Stimulated activated effector memory CD8-positive, alpha-beta T cell treated with anti-CD3 and anti-CD28 coated beads, Interleukin-12 subunit alpha, Interleukin-12 subunit beta, amount 100 ng/mL, for 72 hours (primary cell): ENCODE results near the gene LRRC9.
A peak's percentile ranks its signal among the peaks of the same experiment; 100 is the strongest.
"Not testable (repeated sequence)": the region's sequence is repeated elsewhere in the genome, so short reads cannot be mapped to it uniquely, and the experiment has no call there.

Experiments used
- ATAC-seq: fragments of 150-1000 bp; cut with Tn5 transposase; 2 replicates; pipeline ENCODE4 v1.10.0; 2021
- DNase-seq, 2 donors: peaks; one replicate each; pipeline ENCODE4 v3.0.0; 2021 to 2022; ENCODE audit warnings: low spot score in 2 of 2
- H3K27ac Mint-ChIP-seq: one replicate; pipeline ENCODE4 v1.8.0; 2022; ENCODE audit warnings: mild to moderate bottlenecking, mixed read lengths
- H3K36me3 Mint-ChIP-seq: one replicate; pipeline ENCODE4 v1.8.0; 2022; ENCODE audit warnings: mild to moderate bottlenecking, mixed read lengths
- H3K4me1 Mint-ChIP-seq: one replicate; pipeline ENCODE4 v1.8.0; 2022; ENCODE audit warnings: mixed read lengths
- H3K4me3 Mint-ChIP-seq: one replicate; pipeline ENCODE4 v1.8.0; 2022; ENCODE audit warnings: mild to moderate bottlenecking, mixed read lengths
- H3K9me3 Mint-ChIP-seq: one replicate; pipeline ENCODE4 v1.8.0; 2022; ENCODE audit warnings: mixed read lengths

Gene LRRC9

DNA sequence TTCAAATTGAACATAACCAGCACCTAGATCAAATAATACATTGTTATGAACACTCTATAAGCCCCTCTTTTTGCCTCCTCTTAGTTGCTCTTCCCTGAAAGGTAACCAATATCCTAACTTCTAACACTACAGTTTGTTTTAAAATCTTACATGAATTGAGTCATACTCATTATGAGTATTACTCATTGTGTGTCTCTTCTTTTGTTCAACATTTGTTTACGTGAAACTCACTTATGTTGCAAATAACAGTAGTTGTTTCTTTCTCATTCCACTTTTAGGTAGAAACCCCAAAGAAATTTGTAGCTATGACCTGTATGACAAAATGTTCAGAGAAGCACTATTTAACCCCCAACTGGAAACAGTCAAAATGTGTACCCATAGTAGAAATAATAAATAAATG is 6.6 kb downstream of the LRRC9 start:
- Mint-ChIP-seq H3K4me3 (no peak overlapping the region), H3K9me3 (no peaks in the 10 kb centered on the region), H3K27ac (no peak overlapping the region), H3K4me1 (no peaks in the 10 kb centered on the region), H3K36me3 (no peaks in the 10 kb centered on the region)
- DNase-seq = no peak
- ATAC-seq = peak; percentile 45

DNA sequence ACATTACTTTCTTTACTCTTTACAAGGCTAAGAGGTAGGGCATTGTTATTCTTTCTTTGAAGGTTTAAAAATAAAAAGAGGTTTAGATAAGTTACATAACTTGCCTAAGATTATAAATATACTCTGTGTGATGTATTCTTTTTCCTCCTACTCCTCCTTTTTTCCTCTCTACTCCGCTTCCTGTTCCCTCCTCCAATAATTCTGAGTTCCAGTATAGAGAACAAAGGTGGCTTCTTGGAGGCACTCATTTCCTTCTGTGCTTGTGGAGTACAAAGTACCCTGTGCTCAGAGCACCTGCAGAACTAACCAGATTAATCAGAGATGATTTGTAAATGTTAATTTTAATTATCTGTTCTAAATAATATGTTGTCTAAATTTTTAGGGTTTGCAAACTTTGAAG is 11.3 kb downstream of the LRRC9 start:
- no peaks in the 10 kb centered on the region for H3K9me3 Mint-ChIP-seq
- H3K36me3 Mint-ChIP-seq = no peaks in the 10 kb centered on the region
- DNase-seq (no peak), ATAC-seq (no peak)
- no peak overlapping the region for H3K27ac Mint-ChIP-seq
- H3K4me3 Mint-ChIP-seq = no peak overlapping the region
- no peaks in the 10 kb centered on the region for H3K4me1 Mint-ChIP-seq

DNA sequence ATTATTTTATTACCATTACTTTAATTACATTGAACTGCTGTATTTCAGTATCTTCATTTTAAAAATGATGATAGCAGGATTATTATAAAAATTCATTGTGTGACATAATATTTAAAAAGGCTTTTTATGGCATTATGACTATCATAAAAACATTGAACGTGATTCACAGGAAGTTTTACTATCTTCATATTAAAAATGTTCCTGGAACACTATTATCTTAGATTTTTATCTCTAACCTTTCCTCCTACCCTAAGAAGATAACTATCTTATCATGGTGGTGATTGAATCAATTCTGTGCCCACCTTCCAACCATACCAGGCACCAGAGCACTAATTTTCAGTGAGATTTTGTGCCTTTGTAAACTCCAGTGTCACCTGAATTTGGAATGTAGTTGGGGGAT is 16.2 kb downstream of the LRRC9 start:
- Mint-ChIP-seq H3K4me3 (no peak overlapping the region), H3K9me3 (no peaks in the 10 kb centered on the region), H3K36me3 (no peaks in the 10 kb centered on the region), H3K27ac (no peak overlapping the region), H3K4me1 (no peaks in the 10 kb centered on the region)
- DNase-seq (no peak), ATAC-seq (no peak)

DNA sequence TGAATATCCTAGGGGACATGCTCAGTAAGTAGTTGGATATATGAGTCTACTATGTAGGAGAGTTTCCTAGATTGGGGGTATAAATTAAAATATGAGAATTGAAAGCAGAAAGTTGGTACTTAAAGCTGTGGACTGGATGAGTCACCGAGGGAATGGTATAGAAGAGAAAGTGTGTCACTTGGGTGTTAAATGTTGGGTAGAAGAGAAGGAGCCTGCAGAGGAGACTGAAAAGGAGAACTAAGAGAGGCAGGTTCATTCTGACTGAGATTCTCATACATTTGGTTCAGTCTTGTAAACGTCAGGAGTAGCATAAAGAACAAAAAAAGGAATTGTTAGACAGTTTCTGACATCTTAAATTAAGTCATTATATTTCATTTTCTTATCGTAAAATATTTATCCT is 19.9 kb downstream of the LRRC9 start:
- peaks cover 3% of the 10 kb centered on the region for H3K9me3 Mint-ChIP-seq
- no peaks in the 10 kb centered on the region for H3K4me1 Mint-ChIP-seq
- no peak for ATAC-seq
- DNase-seq = no peak
- no peak overlapping the region for H3K4me3 Mint-ChIP-seq
- no peaks in the 10 kb centered on the region for H3K36me3 Mint-ChIP-seq
- no peak overlapping the region for H3K27ac Mint-ChIP-seq

DNA sequence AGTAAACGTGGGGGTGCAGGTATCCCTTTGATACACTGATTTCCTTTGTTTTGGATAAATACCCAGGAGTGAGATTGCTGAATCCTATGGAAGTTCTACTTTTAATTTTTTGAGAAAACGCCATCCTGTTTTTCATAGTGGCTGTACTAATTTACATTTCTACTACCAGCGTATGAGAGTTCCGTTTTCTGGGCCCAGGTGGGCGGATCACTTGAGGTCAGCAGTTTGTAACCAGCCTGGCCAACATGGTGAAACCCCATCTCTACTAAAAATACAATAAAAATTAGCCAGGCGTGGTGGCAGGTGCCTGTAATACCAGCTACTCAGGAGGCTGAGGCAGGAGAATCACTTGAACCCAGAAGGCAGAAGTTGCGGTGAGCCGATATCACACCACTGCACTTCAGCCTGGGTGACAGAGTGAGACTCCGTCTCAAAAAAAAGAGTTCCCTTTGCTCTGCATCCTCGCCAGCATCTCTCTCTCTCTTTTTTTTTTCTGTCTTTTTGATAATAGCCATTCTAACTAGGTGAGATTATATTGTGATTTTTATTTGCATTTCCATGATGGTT is 22.4 kb downstream of the LRRC9 start:
- not testable (repeated sequence) for H3K9me3 Mint-ChIP-seq, ATAC-seq, DNase-seq, H3K36me3 Mint-ChIP-seq, H3K4me3 Mint-ChIP-seq, H3K4me1 Mint-ChIP-seq, H3K27ac Mint-ChIP-seq

DNA sequence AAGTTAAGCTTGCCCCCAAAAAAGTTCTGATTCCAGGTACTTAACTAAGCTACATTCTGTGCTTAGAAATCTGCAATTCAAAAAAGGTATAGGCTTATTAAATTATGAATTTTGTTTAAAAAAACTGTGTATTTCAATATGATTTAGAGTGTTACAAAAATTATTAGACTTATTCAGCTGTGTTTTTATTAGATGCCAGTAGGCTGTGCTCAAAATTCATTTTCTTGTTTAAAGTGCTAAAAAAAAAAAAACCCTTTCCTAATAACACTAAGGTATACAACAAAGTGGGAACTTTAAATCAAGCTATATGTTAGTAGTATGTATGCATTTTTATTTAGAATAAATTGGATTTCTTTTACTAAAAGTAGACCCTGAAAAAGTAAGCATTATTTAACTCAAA is 25.0 kb downstream of the LRRC9 start:
- DNase-seq = no peak
- Mint-ChIP-seq H3K4me3 (no peak overlapping the region), H3K36me3 (no peaks in the 10 kb centered on the region), H3K9me3 (peaks cover 3% of the 10 kb centered on the region), H3K4me1 (no peaks in the 10 kb centered on the region), H3K27ac (no peak overlapping the region)
- no peak for ATAC-seq

DNA sequence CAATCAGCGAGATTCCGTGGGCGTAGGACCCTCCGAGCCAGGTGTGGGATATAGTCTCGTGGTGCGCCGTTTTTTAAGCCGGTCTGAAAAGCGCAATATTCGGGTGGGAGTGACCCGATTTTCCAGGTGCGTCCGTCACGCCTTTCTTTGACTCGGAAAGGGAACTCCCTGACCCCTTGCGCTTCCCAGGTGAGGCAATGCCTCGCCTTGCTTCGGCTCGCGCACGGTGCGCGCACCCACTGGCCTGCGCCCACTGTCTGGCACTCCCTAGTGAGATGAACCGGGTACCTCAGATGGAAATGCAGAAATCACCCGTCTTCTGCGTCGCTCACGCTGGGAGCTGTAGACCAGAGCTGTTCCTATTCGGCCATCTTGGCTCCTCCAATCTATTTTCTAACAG is 32.2 kb downstream of the LRRC9 start:
- peaks cover 12% of the 10 kb centered on the region for H3K9me3 Mint-ChIP-seq
- not testable (repeated sequence) for H3K27ac Mint-ChIP-seq, ATAC-seq, H3K4me1 Mint-ChIP-seq, DNase-seq, H3K36me3 Mint-ChIP-seq, H3K4me3 Mint-ChIP-seq

DNA sequence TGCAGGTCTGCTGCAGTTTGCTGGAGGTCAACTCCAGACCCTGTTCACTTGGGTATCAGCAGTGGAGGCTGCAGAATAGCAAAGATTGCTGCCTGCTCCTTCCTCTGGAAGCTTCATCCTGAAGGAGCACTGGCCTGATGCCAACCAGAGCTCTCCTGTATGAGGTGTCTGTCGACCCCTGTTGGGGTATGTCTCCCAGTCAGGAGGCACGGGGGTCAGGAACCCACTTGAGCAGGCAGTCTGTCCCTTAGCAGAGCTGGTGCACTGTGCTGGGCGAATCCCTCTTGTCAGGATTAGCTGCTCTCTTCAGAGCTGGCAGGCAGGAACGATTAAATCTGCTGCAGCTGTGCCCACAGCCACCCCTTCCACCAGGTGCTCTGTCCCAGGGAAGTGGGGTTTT is 37.9 kb downstream of the LRRC9 start:
- H3K36me3 Mint-ChIP-seq, DNase-seq, ATAC-seq, H3K27ac Mint-ChIP-seq, H3K4me1 Mint-ChIP-seq, H3K4me3 Mint-ChIP-seq: not testable (repeated sequence)
- peaks cover 12% of the 10 kb centered on the region for H3K9me3 Mint-ChIP-seq

DNA sequence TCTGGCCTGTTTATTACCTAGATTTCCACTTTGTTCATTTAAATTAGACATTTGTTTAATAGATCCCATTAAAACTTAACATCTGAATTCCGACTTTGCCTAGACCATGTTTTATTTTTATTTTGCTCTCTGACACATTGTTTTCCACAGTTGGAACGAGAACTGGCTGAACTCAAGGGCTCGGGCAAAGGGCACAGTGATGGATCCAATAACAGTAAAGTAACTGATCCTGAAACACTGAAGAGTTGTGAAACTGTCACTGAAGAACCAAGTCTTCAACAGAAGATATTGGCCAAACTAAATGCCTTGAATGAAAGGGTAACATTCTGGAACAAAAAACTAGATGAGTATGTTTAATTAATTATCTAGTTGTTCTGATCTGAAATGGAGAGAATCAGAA is 39.7 kb downstream of the LRRC9 start:
- ATAC-seq (no peak), DNase-seq (no peak)
- peaks cover 6% of the 10 kb centered on the region for H3K9me3 Mint-ChIP-seq
- no peak overlapping the region for H3K27ac Mint-ChIP-seq
- no peaks in the 10 kb centered on the region for H3K36me3 Mint-ChIP-seq
- H3K4me3 Mint-ChIP-seq = no peak overlapping the region
- H3K4me1 Mint-ChIP-seq = no peaks in the 10 kb centered on the region

DNA sequence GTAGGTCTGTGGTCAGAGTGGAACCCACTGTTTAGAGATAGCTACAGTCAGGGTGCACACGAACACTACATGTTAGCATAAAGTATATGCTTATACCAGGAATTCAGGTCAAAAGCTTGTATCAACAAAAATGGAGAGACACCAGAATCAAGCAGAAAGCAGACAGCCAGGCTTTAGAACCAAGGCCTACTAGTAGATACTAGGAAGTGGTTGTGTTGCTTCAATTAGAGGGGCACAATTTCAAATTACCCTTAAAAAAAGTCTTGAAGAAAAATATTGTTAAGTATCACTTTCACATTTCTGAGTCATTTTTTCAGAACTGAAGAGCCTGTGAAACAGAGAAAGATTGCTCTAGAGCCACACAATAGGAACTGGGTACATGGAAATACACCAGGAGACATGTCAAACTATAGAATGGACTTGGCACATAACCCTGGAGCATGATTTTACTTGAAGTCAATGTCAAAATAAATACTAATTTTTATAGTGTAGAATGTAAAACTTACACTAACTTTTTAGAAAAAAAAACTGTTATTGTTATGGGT is 41.6 kb downstream of the LRRC9 start:
- no peaks in the 10 kb centered on the region for H3K36me3 Mint-ChIP-seq
- ATAC-seq (no peak), DNase-seq (no peak)
- H3K4me3 Mint-ChIP-seq = no peak overlapping the region
- H3K27ac Mint-ChIP-seq = no peak overlapping the region
- H3K4me1 Mint-ChIP-seq = no peaks in the 10 kb centered on the region
- no peaks in the 10 kb centered on the region for H3K9me3 Mint-ChIP-seq

DNA sequence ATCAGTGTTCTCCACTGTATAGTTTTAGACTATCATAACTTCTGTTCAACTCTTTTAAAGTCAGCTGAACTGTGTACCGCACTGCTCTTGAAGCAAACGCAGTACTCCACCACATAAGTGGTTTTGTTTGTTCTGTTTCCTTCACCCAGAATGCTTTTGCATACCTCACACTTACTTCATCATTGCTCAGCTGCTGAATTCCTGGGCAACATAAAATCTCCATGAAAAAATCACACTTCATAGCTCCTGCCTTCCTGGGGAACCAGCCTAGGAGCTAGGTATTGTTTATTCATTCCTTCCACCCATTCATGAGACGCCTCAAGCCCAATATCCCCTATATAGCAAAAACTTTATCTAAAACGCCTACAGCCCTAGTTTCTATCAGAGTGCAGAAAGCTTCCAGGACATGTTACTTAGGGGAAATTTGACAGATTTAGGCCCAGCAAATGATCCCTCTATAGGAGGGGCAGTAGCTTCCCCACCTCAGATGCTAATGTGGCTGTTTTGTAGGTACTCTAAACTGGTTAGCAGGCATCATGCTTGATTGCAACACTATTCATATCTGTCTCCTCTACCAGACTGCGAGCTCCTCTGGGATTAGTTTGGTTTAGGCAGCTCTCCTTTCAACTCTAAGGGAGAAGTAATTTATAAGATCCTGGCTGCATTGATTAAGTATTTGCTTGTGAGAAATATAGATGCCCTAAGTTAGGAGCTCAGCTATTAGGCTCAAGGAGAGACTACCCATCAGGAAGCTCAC is 44.5 kb downstream of the LRRC9 start:
- H3K4me1 Mint-ChIP-seq = no peaks in the 10 kb centered on the region
- no peak for DNase-seq
- H3K4me3 Mint-ChIP-seq = peak overlapping the region; percentile 76
- no peaks in the 10 kb centered on the region for H3K36me3 Mint-ChIP-seq
- H3K27ac Mint-ChIP-seq = no peak overlapping the region
- ATAC-seq = peak; percentile 34
- H3K9me3 Mint-ChIP-seq = no peaks in the 10 kb centered on the region

DNA sequence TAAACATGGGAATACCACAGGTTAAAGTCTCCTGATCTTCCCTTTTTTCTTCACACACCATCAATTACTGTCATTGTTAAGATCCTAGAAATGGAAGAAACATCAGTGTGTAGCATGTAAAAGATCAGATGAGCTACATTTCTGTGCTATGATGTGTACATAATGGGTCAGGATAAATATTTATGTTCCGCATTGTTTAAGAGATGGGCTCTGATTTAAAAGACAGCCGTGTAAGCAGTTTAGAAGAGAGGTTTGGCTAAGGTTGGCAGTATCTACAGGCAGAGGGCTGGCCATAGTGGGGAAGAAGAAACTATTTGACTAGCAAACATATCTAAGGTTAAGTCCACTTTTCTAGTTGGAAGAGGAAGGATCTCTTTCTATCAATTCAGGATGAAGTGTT is 49.4 kb downstream of the LRRC9 start:
- no peak for DNase-seq

DNA sequence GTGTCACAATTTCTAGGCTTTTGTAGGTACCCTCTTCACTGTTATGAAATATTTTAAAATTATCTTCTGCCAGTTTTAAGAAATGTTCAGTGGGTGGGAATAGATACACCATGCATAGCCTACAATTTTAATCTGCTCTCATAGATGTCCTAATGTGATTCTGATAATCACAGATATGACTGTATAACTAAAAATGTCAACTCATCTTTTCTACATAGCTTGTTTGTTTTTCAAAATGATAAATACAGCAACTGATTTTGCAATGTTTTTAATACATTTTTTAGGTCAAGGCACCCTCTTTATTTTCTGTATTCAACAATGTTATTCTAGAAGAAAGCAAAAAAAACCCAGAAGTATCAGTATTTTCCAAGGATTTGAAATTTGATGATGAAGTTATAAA is 61.6 kb downstream of the LRRC9 start:
- DNase-seq = no peak
- no peak for ATAC-seq
- no peaks in the 10 kb centered on the region for H3K4me1 Mint-ChIP-seq
- no peak overlapping the region for H3K4me3 Mint-ChIP-seq
- H3K27ac Mint-ChIP-seq = no peak overlapping the region
- H3K36me3 Mint-ChIP-seq = no peaks in the 10 kb centered on the region
- H3K9me3 Mint-ChIP-seq = no peaks in the 10 kb centered on the region

More for the DNA sequence above, 49.4 kb downstream of the LRRC9 start:
- Mint-ChIP-seq H3K4me1 (no peaks in the 10 kb centered on the region), H3K36me3 (no peaks in the 10 kb centered on the region), H3K4me3 (no peak overlapping the region), H3K27ac (no peak overlapping the region), H3K9me3 (no peaks in the 10 kb centered on the region)
- ATAC-seq = no peak

DNA sequence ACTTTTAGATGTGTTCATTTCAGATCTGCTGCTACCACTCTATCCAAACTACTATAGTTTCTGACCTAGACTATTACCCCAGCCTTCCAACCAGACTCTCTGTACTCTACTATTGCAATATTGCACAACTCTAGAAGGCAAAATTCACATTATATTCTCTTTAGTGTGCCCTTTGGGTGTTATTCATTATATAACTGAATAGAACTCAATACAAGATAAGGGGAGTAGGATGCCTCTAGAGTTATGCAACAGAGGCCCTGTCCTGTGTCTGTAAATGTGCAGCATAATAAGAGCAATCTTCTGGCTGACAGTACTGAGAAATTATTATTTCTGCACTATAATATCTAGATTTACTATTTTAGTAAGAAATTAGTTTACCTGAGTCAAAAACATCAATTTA is 63.1 kb downstream of the LRRC9 start:
- no peak for ATAC-seq
- H3K36me3 Mint-ChIP-seq = no peaks in the 10 kb centered on the region
- no peaks in the 10 kb centered on the region for H3K4me1 Mint-ChIP-seq
- DNase-seq = no peak
- H3K4me3 Mint-ChIP-seq = no peak overlapping the region
- no peaks in the 10 kb centered on the region for H3K9me3 Mint-ChIP-seq
- no peak overlapping the region for H3K27ac Mint-ChIP-seq

DNA sequence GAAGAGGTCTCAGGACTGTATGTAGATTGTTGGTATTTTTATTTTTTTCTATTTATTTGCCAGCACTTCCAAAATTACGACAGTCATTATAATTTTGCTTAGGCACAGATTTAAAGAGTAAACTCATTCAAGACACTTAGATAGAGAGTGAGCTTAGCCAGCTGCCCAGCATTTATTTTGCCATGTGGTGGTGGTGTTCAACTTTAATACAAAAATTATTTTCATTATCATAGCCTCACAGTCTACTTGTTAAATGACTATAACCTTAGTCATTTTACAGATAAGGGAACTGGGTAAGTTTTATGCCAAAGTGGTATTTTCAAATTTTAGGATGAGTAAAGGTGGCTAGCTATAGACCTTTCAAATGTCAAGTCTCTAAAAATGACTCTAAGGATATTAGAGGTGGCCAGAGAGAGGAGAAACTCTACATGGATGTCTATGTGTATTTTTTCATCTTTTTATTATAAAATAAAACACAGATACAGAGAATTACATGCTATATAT is 66.7 kb downstream of the LRRC9 start:
- H3K4me3 Mint-ChIP-seq = no peak overlapping the region
- H3K27ac Mint-ChIP-seq = no peak overlapping the region
- ATAC-seq (no peak), DNase-seq (no peak)
- H3K36me3 Mint-ChIP-seq = no peaks in the 10 kb centered on the region
- H3K9me3 Mint-ChIP-seq = no peaks in the 10 kb centered on the region
- H3K4me1 Mint-ChIP-seq = no peaks in the 10 kb centered on the region

DNA sequence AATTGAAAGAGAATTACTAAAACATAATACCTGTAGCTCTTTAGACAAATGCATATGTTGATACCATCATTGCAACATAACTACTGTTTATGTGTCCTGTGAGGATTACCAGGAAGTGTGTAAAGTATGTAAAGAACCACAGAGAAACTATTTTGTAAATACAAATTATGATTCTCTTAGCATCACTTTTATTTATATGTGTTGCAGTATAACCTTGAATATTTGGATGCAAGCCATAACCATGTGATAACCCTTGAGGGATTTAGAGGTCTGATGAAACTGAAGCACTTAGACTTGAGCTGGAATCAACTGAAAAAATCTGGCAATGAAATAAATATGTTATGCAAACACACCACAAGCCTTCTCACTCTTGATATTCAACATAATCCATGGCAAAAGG is 77.5 kb downstream of the LRRC9 start:
- ATAC-seq (no peak), DNase-seq (no peak)
- Mint-ChIP-seq H3K4me1 (no peaks in the 10 kb centered on the region), H3K36me3 (no peaks in the 10 kb centered on the region), H3K4me3 (no peak overlapping the region), H3K9me3 (no peaks in the 10 kb centered on the region), H3K27ac (no peak overlapping the region)
